KMS-11 (cell line): Measurements from ENCODE around the gene UBE2D2.

Experiments used
- H2AFZ ChIP-seq: fragments of 200-600 bp; sonication (generic); 2 replicates; pipeline ENCODE4 v1.6.1; 2016; ENCODE audit warnings: antibody characterized with exemption, mixed run types, low read depth
- H3K27ac ChIP-seq: fragments of 200-600 bp; sonication (generic); 2 replicates; pipeline ENCODE4 v1.6.1; 2016; ENCODE audit warnings: mild to moderate bottlenecking, mixed run types
- H3K27me3 ChIP-seq: fragments of 200-600 bp; sonication (generic); 2 replicates; pipeline ENCODE4 v1.6.1; 2017; ENCODE audit warnings: mild to moderate bottlenecking, low read depth, mixed run types, moderate library complexity; ENCODE audit not compliant: insufficient read depth
- H3K36me3 ChIP-seq: fragments of 200-600 bp; sonication (generic); 2 replicates; pipeline ENCODE4 v1.6.1; 2017; ENCODE audit warnings: mild to moderate bottlenecking, mixed run types; ENCODE audit not compliant: insufficient read depth
- H3K4me1 ChIP-seq: fragments of 200-600 bp; sonication (generic); 2 replicates; pipeline ENCODE4 v1.6.1; 2016; ENCODE audit warnings: mild to moderate bottlenecking, low read depth, mixed run types; ENCODE audit not compliant: poor library complexity, severe bottlenecking
- H3K4me2 ChIP-seq: fragments of 200-600 bp; sonication (generic); 2 replicates; pipeline ENCODE4 v1.7.0; 2016; ENCODE audit warnings: mild to moderate bottlenecking, mixed run types
- H3K4me3 ChIP-seq: fragments of 200-600 bp; sonication (generic); IDR thresholded peaks from 2 replicates; pipeline ENCODE4 v1.6.1; 2017; ENCODE audit warnings: low read depth, low read length, mixed read lengths; ENCODE audit not compliant: insufficient read depth
- H3K79me2 ChIP-seq: fragments of 200-600 bp; sonication (generic); 2 replicates; pipeline ENCODE4 v1.6.1; 2016; ENCODE audit warnings: low read depth, mixed run types; ENCODE audit not compliant: insufficient read depth
- H3K9ac ChIP-seq: fragments of 200-600 bp; sonication (generic); 2 replicates; pipeline ENCODE4 v1.6.1; 2016; ENCODE audit warnings: mild to moderate bottlenecking, mixed run types
- H4K20me1 ChIP-seq: fragments of 200-600 bp; sonication (generic); 2 replicates; pipeline ENCODE4 v1.6.1; 2016; ENCODE audit warnings: mild to moderate bottlenecking, mixed run types; ENCODE audit not compliant: insufficient read depth
- CTCF ChIP-seq: fragments of 200-600 bp; sonication (generic); conservative IDR thresholded peaks from 2 replicates; pipeline ENCODE4 v1.6.1; 2017; ENCODE audit warnings: low read depth, mild to moderate bottlenecking, antibody characterized with exemption, low read length, moderate library complexity, mixed read lengths

Gene UBE2D2

GRCh38 chr5:139654871-139655491 lies 93.8 kb downstream of the UBE2D2 start:
- no peak overlapping the region for H3K4me2 ChIP-seq
- peaks cover 97% of the 10 kb centered on the region for H3K79me2 ChIP-seq
- H2AFZ ChIP-seq: no peak overlapping the region
- no peak overlapping the region for H3K4me3 ChIP-seq
- H3K27me3 ChIP-seq: no peaks in the 10 kb centered on the region
- H3K9ac ChIP-seq: no peak overlapping the region
- peaks cover 65% of the 10 kb centered on the region for H3K4me1 ChIP-seq
- no peak for TF ChIP-seq CTCF
- no peak overlapping the region for H3K27ac ChIP-seq
- H3K36me3 ChIP-seq: no peaks in the 10 kb centered on the region
- H4K20me1 ChIP-seq: peaks cover 49% of the 10 kb centered on the region; the same call in 1 of the 2 replicates

- Histone ChIP-seq H4K20me1 (peaks cover 53% of the 10 kb centered on the region; the same call in 1 of the 2 replicates), H3K4me1 (peaks cover 63% of the 10 kb centered on the region), H3K79me2 (peaks cover 95% of the 10 kb centered on the region), H3K27me3 (no peaks in the 10 kb centered on the region), H3K27ac (no peak overlapping the region), H3K4me2 (no peak overlapping the region; the same call in 1 of the 2 replicates), H2AFZ (no peak overlapping the region), H3K4me3 (no peak overlapping the region), H3K36me3 (no peaks in the 10 kb centered on the region), H3K9ac (no peak overlapping the region)
- no peak for TF ChIP-seq CTCF
These were observed 94.7 kb downstream of the UBE2D2 start for GRCh38 chr5:139655727-139656271.

- peaks cover 96% of the 10 kb centered on the region for H3K79me2 ChIP-seq
- H3K36me3 ChIP-seq: no peaks in the 10 kb centered on the region
- H3K27ac ChIP-seq: no peak overlapping the region
- TF ChIP-seq CTCF: no peak
- H4K20me1 ChIP-seq: peaks cover 58% of the 10 kb centered on the region; the same call in 1 of the 2 replicates
- H3K27me3 ChIP-seq: no peaks in the 10 kb centered on the region
- no peak overlapping the region for H3K4me2 ChIP-seq
- H3K4me1 ChIP-seq: peaks cover 52% of the 10 kb centered on the region
- H3K4me3 ChIP-seq: no peak overlapping the region
- H3K9ac ChIP-seq: no peak overlapping the region
- H2AFZ ChIP-seq: no peak overlapping the region
These were observed 96.5 kb downstream of the UBE2D2 start for GRCh38 chr5:139657363-139658321.

GRCh38 chr5:139658501-139658927 lies 97.4 kb downstream of the UBE2D2 start:
- H3K27ac ChIP-seq: no peak overlapping the region
- no peaks in the 10 kb centered on the region for H3K27me3 ChIP-seq
- peaks cover 55% of the 10 kb centered on the region; the same call in 1 of the 2 replicates for H4K20me1 ChIP-seq
- no peak overlapping the region for H3K4me2 ChIP-seq
- peaks cover 96% of the 10 kb centered on the region for H3K79me2 ChIP-seq
- H3K4me1 ChIP-seq: peaks cover 52% of the 10 kb centered on the region
- H3K4me3 ChIP-seq: no peak overlapping the region
- H2AFZ ChIP-seq: no peak overlapping the region
- TF ChIP-seq CTCF: no peak
- H3K36me3 ChIP-seq: no peaks in the 10 kb centered on the region
- H3K9ac ChIP-seq: no peak overlapping the region
